HepG2 (cell line): ENCODE data around the gene CD72. TPM values are rescaled to one million over a fixed set of nuclear protein-coding genes. Genes with fewer than 3 reads are reported as not detected.

ENCODE experiments used
- ARID4A ChIP-seq: sonication (generic); formaldehyde crosslinking; IDR thresholded peaks from 2 replicates; pipeline ENCODE4 v1.5.0; 2020; ENCODE audit warnings: mild to moderate bottlenecking, missing genetic modification reagents, borderline replicate concordance
- ATF6 ChIP-seq: sonication (generic); formaldehyde crosslinking; conservative IDR thresholded peaks from 2 replicates; pipeline ENCODE4 v1.4.0; 2020; ENCODE audit warnings: missing genetic modification reagents
- GTF2F1 ChIP-seq: fragments of 150-350 bp; IDR thresholded peaks from 2 replicates; pipeline ENCODE4 v1.6.1; 2014; ENCODE audit warnings: low read length
- IKZF1 ChIP-seq: fragments of 450-650 bp; IDR thresholded peaks from 2 replicates; pipeline ENCODE4 v1.7.1; 2016
- JUN ChIP-seq: sonication (generic); formaldehyde crosslinking; IDR thresholded peaks from 2 replicates; pipeline ENCODE4 v1.4.0; 2020; ENCODE audit warnings: mild to moderate bottlenecking, missing genetic modification reagents
- JUNB ChIP-seq: sonication (generic); formaldehyde crosslinking; IDR thresholded peaks from 2 replicates; pipeline ENCODE4 v1.8.0; 2022; ENCODE audit warnings: missing genetic modification reagents, mild to moderate bottlenecking, borderline replicate concordance
- MBD4 ChIP-seq: IDR thresholded peaks from 2 replicates; pipeline ENCODE4 v1.6.1; 2012; ENCODE audit warnings: low read length, inconsistent platforms, borderline replicate concordance
- MED1 ChIP-seq: sonication (generic); formaldehyde crosslinking; IDR thresholded peaks from 2 replicates; pipeline ENCODE4 v1.4.0; 2020; ENCODE audit warnings: missing genetic modification reagents
- MIER2 ChIP-seq: IDR thresholded peaks from 2 replicates; pipeline ENCODE4 v1.6.1; 2016; ENCODE audit warnings: missing biosample characterization, missing genetic modification reagents
- NFIC ChIP-seq: IDR thresholded peaks from 2 replicates; pipeline ENCODE4 v1.6.1; 2012; ENCODE audit warnings: mild to moderate bottlenecking, low read length, inconsistent platforms
- TRIM24 ChIP-seq: sonication (generic); formaldehyde crosslinking; IDR thresholded peaks from 2 replicates; pipeline ENCODE4 v1.8.0; 2022; ENCODE audit warnings: mild to moderate bottlenecking, missing genetic modification reagents
- ZNF232 ChIP-seq: sonication (generic); formaldehyde crosslinking; IDR thresholded peaks from 2 replicates; pipeline ENCODE4 v1.4.0; 2020; ENCODE audit warnings: missing genetic modification reagents, borderline replicate concordance
- ZNF407 ChIP-seq: sonication (generic); formaldehyde crosslinking; IDR thresholded peaks from one replicate; pipeline ENCODE4 v1.5.1; 2020; ENCODE audit warnings: mild to moderate bottlenecking, missing genetic modification reagents; ENCODE audit errors: not compliant biosample characterization
- ZNF414 ChIP-seq: sonication (generic); formaldehyde crosslinking; IDR thresholded peaks from 2 replicates; pipeline ENCODE4 v1.5.0; 2020; ENCODE audit warnings: missing genetic modification reagents
- ZNF616 ChIP-seq: sonication (generic); formaldehyde crosslinking; IDR thresholded peaks from 2 replicates; pipeline ENCODE4 v1.5.0; 2020; ENCODE audit warnings: low read depth, mild to moderate bottlenecking, missing genetic modification reagents
- polyA plus RNA-seq, 8 experiments: library from polyadenylated mRNA; depleted of rRNA in 3 of 8; stranded (reverse) in 7 of 8; unstranded in 1 of 8; fragments of >200 nt; fragmentation: Illumina TruSeq in 4 of 8; extraction: Trizol in 4 of 8; gene quantifications; 2 replicates each; pipeline versions ENCODE4 v1.2.1 to v1.2.3, GENCODE V29; 2011 to 2016; ENCODE audit warnings: low read depth in 4 of 8, missing spikeins in 1 of 8, mixed read lengths in 1 of 8; ENCODE audit not compliant: insufficient read depth in 1 of 8
- total RNA-seq, 5 experiments: library from RNA; depleted of rRNA; stranded (reverse); fragments of >200 nt; fragmentation: Illumina TruSeq; extraction: Trizol; gene quantifications; 2 replicates each; pipeline ENCODE4 v1.2.3, GENCODE V29; 2016; ENCODE audit warnings: low read depth in 1 of 5

The CD72 gene
- total and polyA plus RNA-seq, 2 of the 13 experiments (the other 11 are each of a cell fraction or from before 2014, with no cell fraction given) = 0.18 to 1.1 TPM

DNA sequence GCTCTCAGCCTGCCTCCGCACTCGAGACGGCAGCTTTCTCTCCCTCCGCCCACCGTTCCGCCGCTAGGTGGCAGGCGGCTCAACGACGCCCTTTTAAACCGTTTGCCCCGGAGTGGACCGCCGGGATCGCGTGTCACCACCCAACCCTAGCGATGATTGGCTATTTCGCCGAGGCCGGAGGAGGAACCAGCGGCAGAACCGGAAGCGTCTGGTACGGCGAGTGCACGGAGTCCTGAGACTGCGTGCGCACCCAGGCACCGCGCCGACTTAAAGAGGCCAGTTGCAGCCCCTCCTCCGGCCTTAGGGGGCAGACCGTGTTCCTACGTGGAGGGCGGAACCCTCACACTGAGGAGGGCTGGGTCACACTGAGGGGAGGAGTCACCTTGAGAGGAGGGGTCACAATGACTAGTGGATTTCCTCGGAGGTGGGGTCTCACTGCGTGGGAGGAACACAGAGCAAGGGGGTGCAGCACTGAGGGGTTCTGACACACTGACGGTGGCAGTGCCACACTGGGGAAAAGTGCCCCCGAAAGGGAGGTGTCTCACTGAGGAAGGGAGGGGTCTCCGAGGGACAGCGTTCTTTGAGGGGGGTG is 14.1 kb downstream of the CD72 start (continued):
- no peak for TF ChIP-seq ZNF407 (CRISPR knock-in tag)
- peak; percentile 62; the same call in 1 of the 2 replicates for TF ChIP-seq ZNF414 (CRISPR knock-in tag)
- TF ChIP-seq ARID4A (CRISPR knock-in tag) = peak; percentile 86; the same call in 1 of the 2 replicates
- peak; percentile 45; the same call in 1 of the 2 replicates for TF ChIP-seq ZNF232 (CRISPR knock-in tag)
- TF ChIP-seq JUN (CRISPR knock-in tag) = peak; percentile 33; the same call in 1 of the 2 replicates
- no peak; the same call in 1 of the 2 replicates for TF ChIP-seq MIER2
- no peak for TF ChIP-seq ATF6 (CRISPR knock-in tag)
- no peak for TF ChIP-seq NFIC
- no peak for TF ChIP-seq TRIM24 (CRISPR knock-in tag)
- no peak for TF ChIP-seq MBD4
- no peak for TF ChIP-seq JUNB (CRISPR knock-in tag)
- peak; percentile 43 for TF ChIP-seq MED1
- no peak for TF ChIP-seq GTF2F1
- no peak for TF ChIP-seq IKZF1
- no peak for TF ChIP-seq ZNF616 (CRISPR knock-in tag)
